Measurements from ENCODE around the gene EFNA2.

DNA sequence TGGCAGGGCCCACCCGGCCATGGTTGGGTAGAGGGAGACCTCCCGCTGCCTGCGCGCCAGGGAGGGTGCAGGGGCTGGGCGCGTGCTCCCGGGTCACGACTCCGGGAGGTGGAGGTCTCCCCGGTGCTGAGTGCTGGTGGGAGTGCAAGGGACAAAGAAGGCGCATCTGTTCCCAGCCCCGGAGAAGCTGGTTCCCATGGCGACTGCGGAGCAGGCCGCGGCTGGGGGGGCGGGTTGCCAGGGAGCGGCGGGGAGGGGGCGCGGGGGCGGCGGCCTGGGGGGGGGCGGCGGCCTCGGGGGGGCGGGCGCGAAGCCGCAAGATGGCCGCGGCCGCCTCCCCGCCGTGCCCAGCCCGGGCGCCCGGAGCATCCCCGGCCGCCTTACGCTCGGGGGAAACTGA, 49.1 kb upstream of the EFNA2 start:
- TF ChIP-seq CTCF (IDR thresholded peaks at IDR 0.05; ENCODE audit: insufficient read depth, low read length, poor library complexity, severe bottlenecking) = no peak
- TF ChIP-seq EZH2phosphoT487 (conservative IDR thresholded peaks at IDR 0.05; ENCODE audit: low read length) = no peak

Measured in SU-DHL-6 (cell line).